Smooth muscle cell (in vitro differentiated cells): ENCODE results near the gene NDUFS3. TPM values are rescaled to one million over a fixed set of nuclear protein-coding genes. Genes with fewer than 3 reads are reported as not detected.

Source experiments
- DNase-seq: peaks from one replicate; lab custom pipeline; 2025; ENCODE audit not compliant: unreplicated experiment; lab: John Stamatoyannopoulos, UW
- H2AFZ ChIP-seq: fragments of 200-600 bp; sonication (generic); 2 replicates; pipeline ENCODE4 v1.6.0; 2016; ENCODE audit warnings: antibody characterized with exemption, low read depth, mild to moderate bottlenecking
- H3F3A ChIP-seq: fragments of 200-600 bp; sonication (generic); 2 replicates; pipeline ENCODE4 v1.6.0; 2017; ENCODE audit warnings: antibody characterized with exemption, low read depth
- H3K27ac ChIP-seq: fragments of 200-600 bp; sonication (generic); 2 replicates; pipeline ENCODE4 v1.5.1; 2016; ENCODE audit warnings: low read depth, mild to moderate bottlenecking
- H3K27me3 ChIP-seq: fragments of 200-600 bp; sonication (generic); 2 replicates; pipeline ENCODE4 v1.6.1; 2016; ENCODE audit warnings: low read depth, mild to moderate bottlenecking
- H3K36me3 ChIP-seq: fragments of 200-600 bp; sonication (generic); 2 replicates; pipeline ENCODE4 v1.5.1; 2016; ENCODE audit warnings: low read depth
- H3K4me1 ChIP-seq: fragments of 200-600 bp; sonication (generic); 2 replicates; pipeline ENCODE4 v1.5.1; 2016; ENCODE audit warnings: low read depth
- H3K4me2 ChIP-seq: fragments of 200-600 bp; sonication (generic); 2 replicates; pipeline ENCODE4 v1.6.0; 2016; ENCODE audit warnings: mild to moderate bottlenecking
- H3K4me3 ChIP-seq: fragments of 200-600 bp; sonication (generic); 2 replicates; pipeline ENCODE4 v1.5.1; 2016; ENCODE audit warnings: mild to moderate bottlenecking
- H3K79me2 ChIP-seq: fragments of 200-600 bp; sonication (generic); 2 replicates; pipeline ENCODE4 v1.6.0; 2016; ENCODE audit warnings: low read depth, mild to moderate bottlenecking
- H3K9ac ChIP-seq: fragments of 200-600 bp; sonication (generic); 2 replicates; pipeline ENCODE4 v1.6.0; 2016; ENCODE audit warnings: low read depth
- H3K9me3 ChIP-seq: fragments of 200-600 bp; sonication (generic); replicated peaks from 2 replicates; pipeline ENCODE4 v1.5.1; 2016; ENCODE audit warnings: low read depth
- H4K20me1 ChIP-seq: fragments of 200-600 bp; sonication (generic); 2 replicates; pipeline ENCODE4 v1.6.0; 2016; ENCODE audit warnings: low read depth
- CTCF ChIP-seq: fragments of 200-600 bp; sonication (generic); IDR thresholded peaks from 2 replicates; pipeline ENCODE4 v1.5.1; 2017; ENCODE audit warnings: borderline replicate concordance, mild to moderate bottlenecking, antibody characterized with exemption; ENCODE audit not compliant: insufficient read depth, poor library complexity, severe bottlenecking
- WGBS: methylation state at CpG from one replicate; pipeline ENCODE4 v1.1.7; 2016; ENCODE audit warnings: low lambda C conversion rate; 5-methylcytosine and 5-hydroxymethylcytosine counted together
- polyA plus RNA-seq: library from polyadenylated mRNA; unstranded; fragments of >200 nt; fragmentation: Nextera tagmentation; extraction: Ambion mirVana; gene quantifications from 2 replicates; pipeline ENCODE4 v1.2.1, GENCODE V29; 2016
- total RNA-seq: library from RNA; depleted of rRNA; stranded (reverse); fragments of >200 nt; gene quantifications from 2 replicates; pipeline ENCODE4 v1.2.3, GENCODE V29; 2014

NDUFS3 gene
- total and polyA plus RNA-seq, 2 experiments from 2014 or later, result 53.8 to 110 TPM

GRCh38 chr11:47615249-47615648, 36.4 kb downstream of the NDUFS3 start:
- H3K79me2 ChIP-seq, result no peaks in the 10 kb centered on the region
- peaks cover 4% of the 10 kb centered on the region for H3F3A ChIP-seq
- TF ChIP-seq CTCF, result no peak
- H3K27ac ChIP-seq, result no peak overlapping the region
- no peaks in the 10 kb centered on the region for H4K20me1 ChIP-seq
- H2AFZ ChIP-seq, result no peak overlapping the region
- no peaks in the 10 kb centered on the region for H3K27me3 ChIP-seq
- no peak for DNase-seq
- no peak overlapping the region for H3K4me2 ChIP-seq
- H3K4me3 ChIP-seq, result no peak overlapping the region
- no peaks in the 10 kb centered on the region for H3K4me1 ChIP-seq
- H3K9ac ChIP-seq, result no peak overlapping the region
- no peaks in the 10 kb centered on the region for H3K9me3 ChIP-seq
- no peaks in the 10 kb centered on the region for H3K36me3 ChIP-seq

GRCh38 chr11:47616726-47617416, 38.0 kb downstream of the NDUFS3 start:
- H3K27me3 ChIP-seq, result no peaks in the 10 kb centered on the region
- peaks cover 5% of the 10 kb centered on the region for H3K36me3 ChIP-seq
- H3F3A ChIP-seq, result peaks cover 4% of the 10 kb centered on the region
- no peak overlapping the region for H2AFZ ChIP-seq
- 88% methylated on average over 10 of the region's 10 CpGs for WGBS
- no peaks in the 10 kb centered on the region for H3K4me1 ChIP-seq
- peak; percentile 64 for TF ChIP-seq CTCF
- H3K27ac ChIP-seq, result peak overlapping the region; percentile 55
- H3K4me3 ChIP-seq, result no peak overlapping the region
- H3K9me3 ChIP-seq, result no peaks in the 10 kb centered on the region
- no peak overlapping the region for H3K9ac ChIP-seq
- peak overlapping the region; percentile 5 for H3K4me2 ChIP-seq
- H3K79me2 ChIP-seq, result no peaks in the 10 kb centered on the region
- DNase-seq, result no peak
- no peaks in the 10 kb centered on the region for H4K20me1 ChIP-seq

- peaks cover 4% of the 10 kb centered on the region for H3F3A ChIP-seq
- no peak overlapping the region for H3K9ac ChIP-seq
- no peak for DNase-seq
- peak overlapping the region; percentile 55 for H3K27ac ChIP-seq
- peak overlapping the region; percentile 5 for H3K4me2 ChIP-seq
- WGBS, result 27% methylated on average over 3 of the region's 3 CpGs
- no peaks in the 10 kb centered on the region for H3K27me3 ChIP-seq
- no peak for TF ChIP-seq CTCF
- no peaks in the 10 kb centered on the region for H4K20me1 ChIP-seq
- no peaks in the 10 kb centered on the region for H3K79me2 ChIP-seq
- no peaks in the 10 kb centered on the region for H3K9me3 ChIP-seq
- H3K4me1 ChIP-seq, result no peaks in the 10 kb centered on the region
- H3K36me3 ChIP-seq, result peaks cover 10% of the 10 kb centered on the region
- H3K4me3 ChIP-seq, result no peak overlapping the region
- H2AFZ ChIP-seq, result no peak overlapping the region
Measured at GRCh38 chr11:47617417-47617809, 38.5 kb downstream of the NDUFS3 start.

- peaks cover 17% of the 10 kb centered on the region for H3K36me3 ChIP-seq
- H3K27ac ChIP-seq, result no peak overlapping the region
- no peak for DNase-seq
- H3K4me3 ChIP-seq, result no peak overlapping the region
- no peaks in the 10 kb centered on the region for H3K79me2 ChIP-seq
- WGBS, result 100% methylated on average over 2 of the region's 2 CpGs
- H3K27me3 ChIP-seq, result no peaks in the 10 kb centered on the region
- no peak for TF ChIP-seq CTCF
- no peaks in the 10 kb centered on the region for H3K9me3 ChIP-seq
- no peak overlapping the region for H3K9ac ChIP-seq
- no peak overlapping the region for H2AFZ ChIP-seq
- H4K20me1 ChIP-seq, result no peaks in the 10 kb centered on the region
- H3F3A ChIP-seq, result peaks cover 4% of the 10 kb centered on the region
- H3K4me2 ChIP-seq, result no peak overlapping the region
- H3K4me1 ChIP-seq, result no peaks in the 10 kb centered on the region
Measured at GRCh38 chr11:47620836-47621378, 42.0 kb downstream of the NDUFS3 start.
